Lower leg skin (tissue), 3 donors: ENCODE results near the gene GRAMD2B.

Experiments used
- POLR2A ChIP-seq, 2 donors: fragments of 450-650 bp; IDR thresholded peaks; one replicate each; pipeline ENCODE4 v1.6.1; 2016 to 2017; ENCODE audit warnings: antibody characterized with exemption in 2 of 2, mild to moderate bottlenecking in 1 of 2, moderate library complexity in 1 of 2
- TF ChIP-seq, protein P1 (sequence below), 3 donors: fragments of 450-650 bp; IDR thresholded peaks; one replicate each; pipeline ENCODE4 v1.5.1; 2016; ENCODE audit warnings: antibody characterized with exemption in 3 of 3, mild to moderate bottlenecking in 3 of 3, moderate library complexity in 2 of 3

DNA sequence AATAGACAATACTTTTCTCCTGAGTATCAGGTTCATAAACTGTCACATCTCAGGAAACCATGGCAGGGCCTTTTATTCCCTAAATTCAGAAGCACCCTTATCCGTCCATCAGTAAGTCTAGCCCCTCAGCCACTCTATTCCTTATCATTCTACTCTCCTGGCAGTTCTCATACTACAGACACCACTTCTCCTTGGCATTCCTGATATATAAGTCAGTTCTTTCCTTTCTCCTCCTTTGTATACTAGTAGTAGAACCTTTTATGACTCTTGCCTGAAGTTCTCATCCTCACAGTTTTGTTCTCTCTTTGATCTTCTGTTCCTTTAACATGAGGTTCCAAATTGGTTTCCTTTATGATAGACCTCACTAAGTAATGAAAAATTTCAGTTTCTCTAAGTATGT lies 29.3 kb downstream of the GRAMD2B start:
- TF ChIP-seq, protein P1, sequence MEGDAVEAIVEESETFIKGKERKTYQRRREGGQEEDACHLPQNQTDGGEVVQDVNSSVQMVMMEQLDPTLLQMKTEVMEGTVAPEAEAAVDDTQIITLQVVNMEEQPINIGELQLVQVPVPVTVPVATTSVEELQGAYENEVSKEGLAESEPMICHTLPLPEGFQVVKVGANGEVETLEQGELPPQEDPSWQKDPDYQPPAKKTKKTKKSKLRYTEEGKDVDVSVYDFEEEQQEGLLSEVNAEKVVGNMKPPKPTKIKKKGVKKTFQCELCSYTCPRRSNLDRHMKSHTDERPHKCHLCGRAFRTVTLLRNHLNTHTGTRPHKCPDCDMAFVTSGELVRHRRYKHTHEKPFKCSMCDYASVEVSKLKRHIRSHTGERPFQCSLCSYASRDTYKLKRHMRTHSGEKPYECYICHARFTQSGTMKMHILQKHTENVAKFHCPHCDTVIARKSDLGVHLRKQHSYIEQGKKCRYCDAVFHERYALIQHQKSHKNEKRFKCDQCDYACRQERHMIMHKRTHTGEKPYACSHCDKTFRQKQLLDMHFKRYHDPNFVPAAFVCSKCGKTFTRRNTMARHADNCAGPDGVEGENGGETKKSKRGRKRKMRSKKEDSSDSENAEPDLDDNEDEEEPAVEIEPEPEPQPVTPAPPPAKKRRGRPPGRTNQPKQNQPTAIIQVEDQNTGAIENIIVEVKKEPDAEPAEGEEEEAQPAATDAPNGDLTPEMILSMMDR (IDR thresholded peaks at IDR 0.05) = no peak
- TF ChIP-seq POLR2A (IDR thresholded peaks at IDR 0.05) = no peak
